ENCODE data around the gene LRCOL1.

LRCOL1 gene

GRCh38 chr12:132647858-132648257 is 37.5 kb upstream of the LRCOL1 start:
- H3K79me2 ChIP-seq (ENCODE audit: insufficient read depth, low read length) = no peaks in the 10 kb centered on the region
- H2AFZ ChIP-seq (ENCODE audit: low read length) = no peak overlapping the region
- H3K9me3 ChIP-seq (ENCODE audit: insufficient read depth, low read depth, low read length) = no peaks in the 10 kb centered on the region
- H3F3A ChIP-seq (ENCODE audit: low read depth) = no peaks in the 10 kb centered on the region
- H3K4me3 ChIP-seq (ENCODE audit: low read length, poor library complexity, severe bottlenecking) = no peak overlapping the region
- no peaks in the 10 kb centered on the region for H3K9me2 ChIP-seq (replicated peaks; ENCODE audit: low read depth, low read length)
- no peak overlapping the region for H3K4me2 ChIP-seq (ENCODE audit: low read depth, low read length, poor library complexity, severe bottlenecking)
- peaks cover 83% of the 10 kb centered on the region for H3K36me3 ChIP-seq (ENCODE audit: insufficient read depth, low read length)
- TF ChIP-seq EZH2phosphoT487 (IDR thresholded peaks at IDR 0.05; ENCODE audit: borderline replicate concordance) = no peak
- no peak for TF ChIP-seq CTCF (conservative IDR thresholded peaks at IDR 0.05; ENCODE audit: low read length)
- no peaks in the 10 kb centered on the region for H3K4me1 ChIP-seq (ENCODE audit: insufficient read depth, low read length, poor library complexity, severe bottlenecking)
- H4K20me1 ChIP-seq (ENCODE audit: insufficient read depth, low read length, poor library complexity, severe bottlenecking) = no peaks in the 10 kb centered on the region
- no peak overlapping the region for H3K9ac ChIP-seq (ENCODE audit: low read depth, low read length, poor library complexity, severe bottlenecking)
- H3K27me3 ChIP-seq (ENCODE audit: insufficient read depth, low read length, poor library complexity, severe bottlenecking) = no peaks in the 10 kb centered on the region

- TF ChIP-seq CTCF (conservative IDR thresholded peaks at IDR 0.05; ENCODE audit: low read length) = no peak
- TF ChIP-seq EZH2phosphoT487 (IDR thresholded peaks at IDR 0.05; ENCODE audit: borderline replicate concordance) = no peak
- no peaks in the 10 kb centered on the region for H3F3A ChIP-seq (ENCODE audit: low read depth)
- H3K9ac ChIP-seq (ENCODE audit: low read depth, low read length, poor library complexity, severe bottlenecking) = no peak overlapping the region
- H3K9me2 ChIP-seq (replicated peaks; ENCODE audit: low read depth, low read length) = no peaks in the 10 kb centered on the region
- H3K9me3 ChIP-seq (ENCODE audit: insufficient read depth, low read depth, low read length) = no peaks in the 10 kb centered on the region
- no peaks in the 10 kb centered on the region for H4K20me1 ChIP-seq (ENCODE audit: insufficient read depth, low read length, poor library complexity, severe bottlenecking)
- H3K36me3 ChIP-seq (ENCODE audit: insufficient read depth, low read length) = peaks cover 85% of the 10 kb centered on the region
- H3K79me2 ChIP-seq (ENCODE audit: insufficient read depth, low read length) = no peaks in the 10 kb centered on the region
- peaks cover 5% of the 10 kb centered on the region for H3K4me1 ChIP-seq (ENCODE audit: insufficient read depth, low read length, poor library complexity, severe bottlenecking)
- no peak overlapping the region for H3K4me2 ChIP-seq (ENCODE audit: low read depth, low read length, poor library complexity, severe bottlenecking)
- no peaks in the 10 kb centered on the region for H3K27me3 ChIP-seq (ENCODE audit: insufficient read depth, low read length, poor library complexity, severe bottlenecking)
- no peak overlapping the region for H3K4me3 ChIP-seq (ENCODE audit: low read length, poor library complexity, severe bottlenecking)
- no peak overlapping the region for H2AFZ ChIP-seq (ENCODE audit: low read length)
These were observed 36.5 kb upstream of the LRCOL1 start for GRCh38 chr12:132646850-132647249.

GRCh38 chr12:132642846-132643835 is 32.8 kb upstream of the LRCOL1 start:
- H3K9me3 ChIP-seq (ENCODE audit: insufficient read depth, low read depth, low read length) = no peaks in the 10 kb centered on the region
- H3K9me2 ChIP-seq (replicated peaks; ENCODE audit: low read depth, low read length) = no peaks in the 10 kb centered on the region
- H3K4me1 ChIP-seq (ENCODE audit: insufficient read depth, low read length, poor library complexity, severe bottlenecking) = peaks cover 40% of the 10 kb centered on the region
- H3F3A ChIP-seq (ENCODE audit: low read depth) = no peaks in the 10 kb centered on the region
- TF ChIP-seq EZH2phosphoT487 (IDR thresholded peaks at IDR 0.05; ENCODE audit: borderline replicate concordance) = no peak
- H3K79me2 ChIP-seq (ENCODE audit: insufficient read depth, low read length) = no peaks in the 10 kb centered on the region
- H3K9ac ChIP-seq (ENCODE audit: low read depth, low read length, poor library complexity, severe bottlenecking) = no peak overlapping the region
- H4K20me1 ChIP-seq (ENCODE audit: insufficient read depth, low read length, poor library complexity, severe bottlenecking) = no peaks in the 10 kb centered on the region
- no peak overlapping the region for H2AFZ ChIP-seq (ENCODE audit: low read length)
- no peak overlapping the region for H3K4me3 ChIP-seq (ENCODE audit: low read length, poor library complexity, severe bottlenecking)
- peaks cover 62% of the 10 kb centered on the region; the same call in 1 of the 2 replicates for H3K36me3 ChIP-seq (ENCODE audit: insufficient read depth, low read length)
- no peak overlapping the region for H3K4me2 ChIP-seq (ENCODE audit: low read depth, low read length, poor library complexity, severe bottlenecking)
- H3K27me3 ChIP-seq (ENCODE audit: insufficient read depth, low read length, poor library complexity, severe bottlenecking) = no peaks in the 10 kb centered on the region
